CD4-positive, alpha-beta T cell (primary cell): ENCODE measurements around the gene SLC22A13. TPM values are rescaled to one million over a fixed set of nuclear protein-coding genes. Genes with fewer than 3 reads are reported as not detected.
"Not testable (repeated sequence)": the region's sequence is repeated elsewhere in the genome, so short reads cannot be mapped to it uniquely, and the experiment has no call there.

Experiments
- ATAC-seq: fragments of 200-7000 bp; cut with Tn5 transposase; one replicate; pipeline ENCODE4 v1.10.0; 2022; ENCODE audit warnings: mild to moderate bottlenecking; ENCODE audit not compliant: poor library complexity
- CTCF ChIA-PET: fragments of 350-600 bp; sonication (Branson Sonifier 250); formaldehyde crosslinking; loops from one replicate; lab custom pipeline; 2021; ENCODE audit warnings: antibody characterized with exemption, inconsistent platforms; lab: Charles Lee
- POLR2A ChIA-PET: fragments of 350-600 bp; sonication (Branson Sonifier 250); formaldehyde crosslinking; loops from one replicate; lab custom pipeline; 2021; ENCODE audit warnings: antibody characterized with exemption, inconsistent platforms; lab: Charles Lee
- DNase-seq, 14 experiments: peaks; one replicate each; pipeline ENCODE4 v3.0.0-alpha.2; 2013 to 2020; ENCODE audit warnings: mixed read lengths in 2 of 14
- H3K27ac ChIP-seq, 2 donors: one replicate each; pipeline versions ENCODE4 v1.5.1 to v1.7.0; 2013; ENCODE audit warnings: low read length in 2 of 2, low read depth in 1 of 2, mild to moderate bottlenecking in 1 of 2
- H3K27me3 ChIP-seq, 2 experiments: 1 replicate in 1 of 2; 2 replicates in 1 of 2; pipeline versions ENCODE4 v1.6.1 to v1.7.0; 2013; ENCODE audit warnings: low read length in 2 of 2, control low read depth in 1 of 2, mild to moderate bottlenecking in 1 of 2, moderate library complexity in 1 of 2; ENCODE audit not compliant: insufficient read depth in 2 of 2, control insufficient read depth in 1 of 2
- H3K36me3 ChIP-seq: one replicate; pipeline ENCODE4 v1.6.1; 2013; ENCODE audit warnings: low read length, control low read depth; ENCODE audit not compliant: insufficient read depth
- H3K4me1 ChIP-seq: one replicate; pipeline ENCODE4 v1.6.1; 2013; ENCODE audit warnings: low read length, control low read depth; ENCODE audit not compliant: insufficient read depth
- H3K4me3 ChIP-seq: one replicate; pipeline ENCODE4 v1.5.1; 2013; ENCODE audit warnings: mild to moderate bottlenecking, low read length, moderate library complexity
- H3K9me3 ChIP-seq, 2 experiments: 1 replicate in 1 of 2; 2 replicates in 1 of 2; pipeline versions ENCODE4 v1.6.1 to v1.7.0; 2013; ENCODE audit warnings: low read length in 2 of 2, mild to moderate bottlenecking in 2 of 2, control low read depth in 1 of 2, moderate library complexity in 1 of 2; ENCODE audit not compliant: control insufficient read depth in 1 of 2, insufficient read depth in 1 of 2
- H3K27ac Mint-ChIP-seq: one replicate; pipeline ENCODE4 v1.8.0; 2020; ENCODE audit warnings: mixed read lengths
- H3K27me3 Mint-ChIP-seq: one replicate; pipeline ENCODE4 v1.8.0; 2021; ENCODE audit warnings: mixed read lengths
- H3K36me3 Mint-ChIP-seq: one replicate; pipeline ENCODE4 v1.8.0; 2021; ENCODE audit warnings: low read depth, mixed read lengths
- H3K4me1 Mint-ChIP-seq: one replicate; pipeline ENCODE4 v1.8.0; 2021; ENCODE audit warnings: low read depth, mixed read lengths
- H3K4me3 Mint-ChIP-seq: one replicate; pipeline ENCODE4 v1.8.0; 2020; ENCODE audit warnings: mild to moderate bottlenecking, mixed read lengths
- H3K9me3 Mint-ChIP-seq: one replicate; pipeline ENCODE4 v1.8.0; 2020; ENCODE audit warnings: mixed read lengths
- CTCF ChIP-seq: fragments of 200-600 bp; IDR thresholded peaks from one replicate; pipeline ENCODE4 v1.8.0; 2022; ENCODE audit warnings: antibody characterized with exemption, mild to moderate bottlenecking
- intact Hi-C, 2 experiments: fragments of 100-400 bp; cut with DNase I in 1 of 2; cut with micrococcal nuclease in 1 of 2; formaldehyde crosslinking; loops; one replicate each; pipeline versions ENCODE4 v1.15.1 to v1.9.0; 2023 to 2025; cut with DNase I, micrococcal nuclease
- total RNA-seq, 174 experiments: library from RNA in 2 of 174; stranded (reverse) in 2 of 174; gene quantifications; one replicate each; pipeline ENCODE4 v1.2.3 and lab custom pipeline; 2021 to 2026

Gene SLC22A13
- total RNA-seq, 2 experiments from 2014 or later: 0.19 to 0.22 TPM

GRCh38 chr3:38284756-38285150 lies 19.1 kb downstream of the SLC22A13 start:
- Histone ChIP-seq H3K27me3 (peaks cover 0 to 4% of the 10 kb centered on the region in 2 experiments), H3K36me3 (no peaks in the 10 kb centered on the region), H3K4me3 (no peak overlapping the region), H3K4me1 (no peaks in the 10 kb centered on the region), H3K9me3 (no peaks in the 10 kb centered on the region), H3K27ac (no peak overlapping the region)
- Mint-ChIP-seq H3K36me3 (no peaks in the 10 kb centered on the region), H3K9me3 (no peaks in the 10 kb centered on the region), H3K27ac (no peak overlapping the region), H3K4me3 (no peak overlapping the region), H3K4me1 (no peaks in the 10 kb centered on the region), H3K27me3 (no peaks in the 10 kb centered on the region)
- TF ChIP-seq CTCF: no peak
- POLR2A ChIA-PET: no interaction called here
- ATAC-seq (no peak), DNase-seq (no peak)
- CTCF ChIA-PET: no interaction called here
- intact Hi-C loops: no loop called here

- H3K27ac Mint-ChIP-seq, H3K27me3 Mint-ChIP-seq, H3K4me3 Mint-ChIP-seq, H3K36me3 Mint-ChIP-seq, intact Hi-C loops, H3K9me3 Mint-ChIP-seq, H3K27me3 ChIP-seq, H3K4me1 ChIP-seq, H3K4me3 ChIP-seq, ATAC-seq, DNase-seq, H3K4me1 Mint-ChIP-seq, H3K36me3 ChIP-seq, H3K9me3 ChIP-seq, POLR2A ChIA-PET, H3K27ac ChIP-seq: not testable (repeated sequence)
- CTCF ChIA-PET: interaction anchor here (0.7 to 1.0 kb wide), 3 partner anchors 58 to 923 kb away, joined by 3 to 5 read pairs (median 4); partner anchors contain the start of gene XYLB
These were observed 23.9 kb downstream of the SLC22A13 start for GRCh38 chr3:38289286-38290217.

GRCh38 chr3:38297053-38297452 lies 31.4 kb downstream of the SLC22A13 start:
- H3K36me3 ChIP-seq, H3K9me3 ChIP-seq, H3K9me3 Mint-ChIP-seq, H3K36me3 Mint-ChIP-seq, ATAC-seq, POLR2A ChIA-PET, H3K27ac Mint-ChIP-seq, H3K4me1 Mint-ChIP-seq, H3K4me3 Mint-ChIP-seq, H3K4me1 ChIP-seq, H3K27me3 Mint-ChIP-seq, H3K4me3 ChIP-seq, DNase-seq, H3K27ac ChIP-seq, H3K27me3 ChIP-seq: not testable (repeated sequence)
- CTCF ChIA-PET: interaction anchor here (1.1 kb wide), 1 partner anchor 9 kb away, joined by 4 read pairs; no protein-coding TSS in a partner anchor
- intact Hi-C loops: loop anchor here in 1 of 2 experiments (5.0 kb wide), 1 partner anchor 180 kb away; no protein-coding TSS in a partner anchor

GRCh38 chr3:38297537-38297936 lies 31.9 kb downstream of the SLC22A13 start:
- no peaks in the 10 kb centered on the region for H3K36me3 Mint-ChIP-seq
- CTCF ChIA-PET: interaction anchor here (0.7 to 1.3 kb wide), 3 partner anchors 9 to 323 kb away, joined by 3 to 4 read pairs (median 3); no protein-coding TSS in a partner anchor
- no peak for TF ChIP-seq CTCF
- H3K4me1 Mint-ChIP-seq: no peaks in the 10 kb centered on the region
- H3K9me3 Mint-ChIP-seq: no peaks in the 10 kb centered on the region
- no peak overlapping the region for H3K27ac ChIP-seq
- no peaks in the 10 kb centered on the region for H3K27me3 Mint-ChIP-seq
- H3K36me3 ChIP-seq: no peaks in the 10 kb centered on the region
- intact Hi-C loops: loop anchor here in 1 of 2 experiments (5.0 kb wide), 1 partner anchor 180 kb away; no protein-coding TSS in a partner anchor
- DNase-seq: no peak
- ATAC-seq: no peak
- peaks cover 0 to 2% of the 10 kb centered on the region in 2 experiments for H3K27me3 ChIP-seq
- no peak overlapping the region for H3K4me3 ChIP-seq
- H3K27ac Mint-ChIP-seq: no peak overlapping the region
- no peaks in the 10 kb centered on the region for H3K4me1 ChIP-seq
- no peak overlapping the region for H3K4me3 Mint-ChIP-seq
- no peaks in the 10 kb centered on the region for H3K9me3 ChIP-seq
- POLR2A ChIA-PET: interaction anchor here (1.0 kb wide), 1 partner anchor 161 kb away, joined by 3 read pairs; no protein-coding TSS in a partner anchor
